IMR-90 (cell line): ENCODE data around the gene TENM4.

Experiments used
- CTCF ChIP-seq: conservative IDR thresholded peaks from 2 replicates; pipeline ENCODE4 v1.5.1; 2012; ENCODE audit warnings: mild to moderate bottlenecking, low read depth, low read length, improper control_type of control experiment
- MAFK ChIP-seq: IDR thresholded peaks from 2 replicates; pipeline ENCODE4 v1.6.1; 2012; ENCODE audit warnings: low read depth, low read length, improper control_type of control experiment
- POLR2A ChIP-seq: IDR thresholded peaks from 2 replicates; pipeline ENCODE4 v1.6.1; 2012; ENCODE audit warnings: mild to moderate bottlenecking, low read depth, low read length
- RAD21 ChIP-seq: IDR thresholded peaks from 2 replicates; pipeline ENCODE4 v1.6.1; 2012; ENCODE audit warnings: low read length, improper control_type of control experiment

GRCh38 chr11:78698612-78699011, 742.2 kb downstream of the TENM4 start:
- TF ChIP-seq CTCF (no peak), POLR2A (no peak), MAFK (no peak), RAD21 (no peak)
